GM12878 (cell line): ENCODE data around the gene MRPS27. TPM values are rescaled to one million over a fixed set of nuclear protein-coding genes. Genes with fewer than 3 reads are reported as not detected.

Source experiments
- ATAC-seq: fragments of 200-7000 bp; cut with Tn5 transposase; 3 replicates; pipeline ENCODE4 v1.9.1; 2020; ENCODE audit warnings: mild to moderate bottlenecking, moderate library complexity
- BruUV-seq: library from RNA; stranded (reverse); fragments of 400-500 nt; replicated peaks from 2 replicates; lab custom pipeline; 2021; lab: Mats Ljungman, UMichigan
- CTCF ChIA-PET: fragments of 300-600 bp; sonication (Branson Sonifier 250); formaldehyde crosslinking; extraction: SDS; loops from one replicate; lab custom pipeline; 2021; ENCODE audit warnings: inconsistent platforms; lab: Yijun Ruan, JAX
- POLR2A ChIA-PET: fragments of 350-600 bp; formaldehyde crosslinking; extraction: SDS; loops from one replicate; lab custom pipeline; 2021; ENCODE audit warnings: inconsistent platforms; lab: Charles Lee
- RAD21 ChIA-PET: fragments of 300-600 bp; sonication (Branson Sonifier 250); formaldehyde crosslinking; loops from one replicate; lab custom pipeline; 2023; ENCODE audit warnings: antibody characterized with exemption; ENCODE audit not compliant: unreplicated experiment; lab: Charles Lee
- SMC1A ChIA-PET: fragments of 300-600 bp; sonication (Branson Sonifier 250); formaldehyde crosslinking; loops from one replicate; lab custom pipeline; 2023; ENCODE audit not compliant: unreplicated experiment, uncharacterized antibody; lab: Charles Lee
- DNase-seq: peaks from one replicate; pipeline ENCODE4 v3.0.0-alpha.2; 2011; ENCODE audit warnings: low read depth, low spot score
- FAIRE-seq: peaks from 3 replicates; lab custom pipeline; 2011; peaks lifted over from hg19 to GRCh38; lab: Jason Lieb, UNC
- H2AFZ ChIP-seq: 2 replicates; pipeline ENCODE4 v1.6.0; 2011; ENCODE audit warnings: low read depth, low read length, control low read depth; ENCODE audit not compliant: control insufficient read depth
- H3K27ac ChIP-seq: 2 replicates; pipeline ENCODE4 v1.5.1; 2011; ENCODE audit warnings: control low read depth; ENCODE audit not compliant: control insufficient read depth, insufficient read depth
- H3K27me3 ChIP-seq, 2 experiments: replicated peaks in 1 of 2; 2 replicates each; pipeline versions ENCODE4 v1.6.0 to v1.6.1; 2011; ENCODE audit warnings: low read length in 1 of 2; ENCODE audit not compliant: control insufficient read depth in 2 of 2, insufficient read depth in 2 of 2
- H3K36me3 ChIP-seq, 2 experiments: 2 replicates each; pipeline ENCODE4 v1.5.1; 2011; ENCODE audit warnings: low read length in 1 of 2; ENCODE audit not compliant: control insufficient read depth in 2 of 2, insufficient read depth in 2 of 2
- H3K4me1 ChIP-seq: 2 replicates; pipeline ENCODE4 v1.6.1; 2011; ENCODE audit warnings: mild to moderate bottlenecking, low read length, moderate library complexity, mixed read lengths; ENCODE audit not compliant: control insufficient read depth, insufficient read depth
- H3K4me2 ChIP-seq: 2 replicates; pipeline ENCODE4 v1.6.0; 2011; ENCODE audit warnings: control low read depth; ENCODE audit not compliant: control insufficient read depth, insufficient read depth
- H3K4me3 ChIP-seq: fragments of 200-600 bp; sonication (generic); 2 replicates; pipeline ENCODE4 v1.5.1; 2016
- H3K79me2 ChIP-seq: 2 replicates; pipeline ENCODE4 v1.6.0; 2011; ENCODE audit warnings: low read length; ENCODE audit not compliant: control insufficient read depth, insufficient read depth
- H3K9ac ChIP-seq: 2 replicates; pipeline ENCODE4 v1.8.0; 2011; ENCODE audit warnings: low read length, control low read depth, mixed read lengths; ENCODE audit not compliant: control insufficient read depth, insufficient read depth
- H3K9me3 ChIP-seq: replicated peaks from 3 replicates; pipeline ENCODE4 v1.5.1; 2011; ENCODE audit warnings: mild to moderate bottlenecking, low read length; ENCODE audit not compliant: control insufficient read depth, insufficient read depth
- H4K20me1 ChIP-seq: 2 replicates; pipeline ENCODE4 v1.6.0; 2011; ENCODE audit not compliant: control insufficient read depth, insufficient read depth
- IKZF1 ChIP-seq: fragments of 450-650 bp; conservative IDR thresholded peaks from 2 replicates; pipeline ENCODE4 v1.6.1; 2017; ENCODE audit warnings: antibody characterized with exemption, mild to moderate bottlenecking
- NKRF ChIP-seq: fragments of 450-650 bp; conservative IDR thresholded peaks from 2 replicates; pipeline ENCODE4 v1.6.1; 2017; ENCODE audit warnings: mild to moderate bottlenecking, moderate library complexity
- NRF1 ChIP-seq: conservative IDR thresholded peaks from 2 replicates; pipeline ENCODE4 v1.6.1; 2011; ENCODE audit warnings: mild to moderate bottlenecking, low read depth, low read length, improper control_type of control experiment
- RB1 ChIP-seq: fragments of 450-650 bp; formaldehyde crosslinking; IDR thresholded peaks from 2 replicates; pipeline ENCODE4 v1.6.1; 2017; ENCODE audit warnings: mild to moderate bottlenecking, borderline replicate concordance
- SMAD1 ChIP-seq: fragments of 450-650 bp; IDR thresholded peaks from 2 replicates; pipeline ENCODE4 v1.6.1; 2018; ENCODE audit warnings: mild to moderate bottlenecking, low read depth; ENCODE audit not compliant: partially characterized antibody
- TCF7 ChIP-seq: IDR thresholded peaks from 2 replicates; pipeline ENCODE4 v1.6.1; 2014; ENCODE audit warnings: antibody characterized with exemption, borderline replicate concordance
- WGBS: methylation state at CpG from one replicate; pipeline ENCODE4 v1.1.6; 2016; ENCODE audit warnings: low lambda C conversion rate; ENCODE audit not compliant: insufficient replicate concordance, insufficient coverage; ENCODE audit errors: missing lambda C conversion rate; 5-methylcytosine and 5-hydroxymethylcytosine counted together
- in situ Hi-C: fragments of 300-500 bp; cut with MboI; formaldehyde crosslinking; loops from 9 replicates; pipeline ENCODE4 v1.14.3; 2018; ENCODE audit warnings: mixed read lengths
- intact Hi-C: fragments of 100-400 bp; cut with micrococcal nuclease; formaldehyde crosslinking; loops from one replicate; pipeline ENCODE4 v1.14.2; 2022; ENCODE audit not compliant: unreplicated experiment
- polyA plus RNA-seq, 11 experiments: library from polyadenylated mRNA; depleted of rRNA in 4 of 11; unstranded in 6 of 11; stranded (reverse) in 5 of 11; fragments of >200 nt; fragmentation: Nextera tagmentation in 4 of 11; fragmentation: Illumina TruSeq in 1 of 11; extraction: Ambion mirVana in 4 of 11; extraction: Trizol in 1 of 11; gene quantifications; 1 replicate in 1 of 11; 2 replicates in 10 of 11; pipeline versions ENCODE4 v1.2.1 to v1.2.3, GENCODE V29; 2011 to 2016; ENCODE audit warnings: inconsistent platforms in 2 of 11, missing spikeins in 2 of 11, low read depth in 1 of 11
- total RNA-seq, 4 experiments: library from RNA; depleted of rRNA in 3 of 4; stranded (reverse); fragments of >200 nt in 3 of 4; fragmentation: Illumina TruSeq in 1 of 4; extraction: Trizol in 1 of 4; gene quantifications; 2 replicates each; pipeline versions ENCODE4 v1.2.1 to v1.2.3, GENCODE V29; 2013 to 2021

The MRPS27 gene
- total and polyA plus RNA-seq, 10 of the 15 experiments (the other 5 are each of a cell fraction or from before 2014, with no cell fraction given), result 61.0 to 128 (median 93.0) TPM

- peaks cover 2 to 7% of the 10 kb centered on the region in 2 experiments; a peak in 2 of 4 replicates for H3K27me3 ChIP-seq
- in situ Hi-C loops (no loop called here), intact Hi-C loops (no loop called here)
- H3K27ac ChIP-seq, result no peak overlapping the region
- no peak overlapping the region for H3K4me3 ChIP-seq
- FAIRE-seq (no peak), ATAC-seq (no peak; the same call in 2 of the 3 replicates), DNase-seq (no peak)
- no peaks in the 10 kb centered on the region for H4K20me1 ChIP-seq
- WGBS, result 78% methylated on average over 5 of the region's 5 CpGs
- H3K9ac ChIP-seq, result no peak overlapping the region
- H3K79me2 ChIP-seq, result no peaks in the 10 kb centered on the region
- SMC1A ChIA-PET, result interaction anchor here (0.6 to 1.0 kb wide), 3 partner anchors 8 to 133 kb away, joined by 3 read pairs; no protein-coding TSS in a partner anchor
- no peaks in the 10 kb centered on the region; the same call in 2 of the 3 replicates for H3K9me3 ChIP-seq
- POLR2A ChIA-PET, result no interaction called here
- no peak for TF ChIP-seq IKZF1
- no peak for TF ChIP-seq SMAD1
- no peak for TF ChIP-seq NKRF
- no peak for TF ChIP-seq TCF7
- TF ChIP-seq NRF1, result no peak
- TF ChIP-seq RB1, result no peak
- TF ChIP-seq, all 136 proteins: peak for 0
- no peaks in the 10 kb centered on the region for H3K4me1 ChIP-seq
- H2AFZ ChIP-seq, result no peak overlapping the region
- no TSS peak for BruUV-seq
- ChIA-PET RAD21 (no interaction called here), CTCF (interaction anchor here (1.2 kb wide), 1 partner anchor 10 kb away, joined by 4 read pairs; no protein-coding TSS in a partner anchor)
- H3K4me2 ChIP-seq, result no peak overlapping the region
- no peaks in the 10 kb centered on the region for H3K36me3 ChIP-seq
Measured at GRCh38 chr5:72187388-72188075, 132.5 kb downstream of the MRPS27 start.
